ENCODE results near the gene SMCHD1. TPM values are rescaled to one million over a fixed set of nuclear protein-coding genes. Genes with fewer than 3 reads are reported as not detected.
A peak's percentile ranks its signal among the peaks of the same experiment; 100 is the strongest.
"Not testable (repeated sequence)": the region's sequence is repeated elsewhere in the genome, so short reads cannot be mapped to it uniquely, and the experiment has no call there.

The SMCHD1 gene
- total RNA-seq, 4 donors from 2014 or later, result 32.8 to 69.6 (median 33.8) TPM

DNA sequence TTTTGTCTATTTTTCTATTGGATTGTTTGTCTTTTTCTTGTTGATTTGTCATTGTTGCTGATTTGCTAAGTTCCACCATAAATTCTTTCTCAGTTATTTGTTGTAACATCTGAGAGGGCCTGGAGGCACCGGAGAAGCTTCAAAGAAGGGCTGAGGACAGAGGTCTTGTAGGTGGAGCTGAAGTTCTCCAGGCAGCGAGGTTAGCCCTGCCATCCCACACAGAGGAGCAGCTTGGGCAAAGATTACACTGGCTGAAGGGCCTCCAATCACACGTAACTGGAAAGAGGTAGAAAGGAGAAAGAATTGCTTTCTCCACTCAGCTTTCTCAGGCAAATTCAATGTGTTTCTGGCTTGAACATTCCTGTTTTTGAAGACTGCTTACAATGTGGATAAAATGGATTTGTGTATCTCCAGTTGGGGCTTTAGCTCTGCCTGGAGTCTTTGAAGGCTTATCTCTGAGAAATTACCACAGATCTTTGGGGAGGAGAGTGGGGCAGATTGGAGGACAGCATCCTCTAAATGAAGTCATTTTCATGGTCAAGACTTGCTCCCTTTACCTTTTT lies 170.2 kb downstream of the SMCHD1 start:
- Histone ChIP-seq H3K36me3 (no peaks in the 10 kb centered on the region), H3K27me3 (no peaks in the 10 kb centered on the region), H3K27ac (no peak overlapping the region), H3K4me3 (no peak overlapping the region), H3K4me1 (peaks cover 0 to 6% (median 0%) of the 10 kb centered on the region in 3 donors), H3K9me3 (no peaks in the 10 kb centered on the region)
- DNase-seq, result no peak
- intact Hi-C loops (cut with DNase I), result no loop called here
- 80 to 83% methylated on average over 1 to 3 of the region's 3 CpGs for WGBS, 2 donors
- no peak for TF ChIP-seq POLR2A (IDR thresholded peaks at IDR 0.05)
- TF ChIP-seq, protein P1, sequence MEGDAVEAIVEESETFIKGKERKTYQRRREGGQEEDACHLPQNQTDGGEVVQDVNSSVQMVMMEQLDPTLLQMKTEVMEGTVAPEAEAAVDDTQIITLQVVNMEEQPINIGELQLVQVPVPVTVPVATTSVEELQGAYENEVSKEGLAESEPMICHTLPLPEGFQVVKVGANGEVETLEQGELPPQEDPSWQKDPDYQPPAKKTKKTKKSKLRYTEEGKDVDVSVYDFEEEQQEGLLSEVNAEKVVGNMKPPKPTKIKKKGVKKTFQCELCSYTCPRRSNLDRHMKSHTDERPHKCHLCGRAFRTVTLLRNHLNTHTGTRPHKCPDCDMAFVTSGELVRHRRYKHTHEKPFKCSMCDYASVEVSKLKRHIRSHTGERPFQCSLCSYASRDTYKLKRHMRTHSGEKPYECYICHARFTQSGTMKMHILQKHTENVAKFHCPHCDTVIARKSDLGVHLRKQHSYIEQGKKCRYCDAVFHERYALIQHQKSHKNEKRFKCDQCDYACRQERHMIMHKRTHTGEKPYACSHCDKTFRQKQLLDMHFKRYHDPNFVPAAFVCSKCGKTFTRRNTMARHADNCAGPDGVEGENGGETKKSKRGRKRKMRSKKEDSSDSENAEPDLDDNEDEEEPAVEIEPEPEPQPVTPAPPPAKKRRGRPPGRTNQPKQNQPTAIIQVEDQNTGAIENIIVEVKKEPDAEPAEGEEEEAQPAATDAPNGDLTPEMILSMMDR (IDR thresholded peaks at IDR 0.05), result no peak

GRCh38 chr18:2826581-2826980 lies 171.1 kb downstream of the SMCHD1 start:
- WGBS, 2 donors, result 56 to 62% methylated on average over 10 of the region's 10 CpGs
- peak overlapping the region in 1 of 4 donors; percentile 47 for H3K27ac ChIP-seq
- no peak for DNase-seq

DNA sequence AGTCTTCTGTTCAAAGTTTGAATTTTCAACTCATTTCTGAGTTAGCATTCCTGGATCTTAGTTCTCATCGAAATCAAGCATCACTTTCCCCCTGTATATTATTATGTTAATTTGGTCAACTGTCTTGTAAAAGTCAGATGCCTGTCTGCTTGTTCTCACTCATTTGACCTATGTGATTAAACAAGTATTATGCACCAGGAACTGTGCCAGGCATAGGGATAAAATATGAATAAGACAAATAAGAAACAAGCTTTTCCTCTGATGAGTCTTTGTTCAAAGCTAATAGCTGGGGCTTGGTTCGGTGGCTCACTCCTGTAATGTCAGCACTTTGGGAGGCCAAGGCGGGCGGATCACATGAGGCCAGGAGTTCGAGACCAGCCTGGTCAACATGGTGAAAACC lies 171.5 kb downstream of the SMCHD1 start:
- intact Hi-C loops (cut with DNase I), result no loop called here
- Histone ChIP-seq H3K27ac (peak overlapping the region in 1 of 4 donors; percentile 47), H3K4me1 (peaks cover 0 to 6% (median 0%) of the 10 kb centered on the region in 3 donors), H3K9me3 (no peaks in the 10 kb centered on the region), H3K27me3 (no peaks in the 10 kb centered on the region), H3K4me3 (no peak overlapping the region), H3K36me3 (no peaks in the 10 kb centered on the region)
- 57 to 71% methylated on average over 4 to 5 of the region's 5 CpGs for WGBS, 2 donors
- DNase-seq, result no peak
- TF ChIP-seq, protein P1 (IDR thresholded peaks at IDR 0.05), result no peak
- TF ChIP-seq POLR2A (IDR thresholded peaks at IDR 0.05), result no peak

More at GRCh38 chr18:2826581-2826980, 171.1 kb downstream of the SMCHD1 start:
- no peaks in the 10 kb centered on the region for H3K36me3 ChIP-seq
- no peak overlapping the region for H3K4me3 ChIP-seq
- H3K4me1 ChIP-seq, result peaks cover 0 to 6% (median 0%) of the 10 kb centered on the region in 3 donors
- intact Hi-C loops (cut with DNase I), result no loop called here
- TF ChIP-seq, protein P1 (IDR thresholded peaks at IDR 0.05), result no peak
- no peak for TF ChIP-seq POLR2A (IDR thresholded peaks at IDR 0.05)
- H3K9me3 ChIP-seq, result no peaks in the 10 kb centered on the region
- no peaks in the 10 kb centered on the region for H3K27me3 ChIP-seq

GRCh38 chr18:2836118-2836517 lies 180.6 kb downstream of the SMCHD1 start:
- DNase-seq; H3K27ac ChIP-seq; H3K36me3 ChIP-seq; intact Hi-C loops (cut with DNase I); H3K27me3 ChIP-seq; H3K4me3 ChIP-seq; H3K4me1 ChIP-seq: not testable (repeated sequence)
- 81 to 94% methylated on average over 3 of the region's 3 CpGs for WGBS, 2 donors
- H3K9me3 ChIP-seq, result peaks cover 0 to 10% (median 0%) of the 10 kb centered on the region in 3 donors

- H3K27ac ChIP-seq; H3K4me1 ChIP-seq; DNase-seq; H3K4me3 ChIP-seq; intact Hi-C loops (cut with DNase I); H3K36me3 ChIP-seq: not testable (repeated sequence)
- Histone ChIP-seq H3K27me3 (peaks cover 0 to 11% (median 0%) of the 10 kb centered on the region in 4 donors), H3K9me3 (peaks cover 0 to 10% (median 0%) of the 10 kb centered on the region in 3 donors)
Measured at GRCh38 chr18:2837290-2837689, 181.8 kb downstream of the SMCHD1 start.

DNA sequence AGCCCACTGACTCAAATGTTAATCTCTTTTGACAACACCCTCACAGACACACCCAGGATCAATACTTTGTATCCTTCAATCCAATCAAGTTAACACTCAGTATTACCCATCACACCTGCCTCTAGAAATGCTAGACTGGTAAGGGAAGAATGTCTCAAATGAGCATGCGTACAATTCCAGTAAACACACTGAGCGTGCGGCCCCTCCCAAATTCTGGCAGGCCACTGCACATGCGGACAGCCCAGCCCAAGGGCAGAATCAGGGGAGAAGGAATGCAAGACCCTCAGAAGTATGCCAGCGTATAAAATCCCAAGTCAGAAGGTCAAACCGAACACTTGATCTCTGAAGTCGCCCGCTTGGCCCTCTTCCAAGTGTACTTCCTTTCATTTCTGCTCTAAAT lies 183.7 kb downstream of the SMCHD1 start:
- Histone ChIP-seq H3K27ac (no peak overlapping the region), H3K4me3 (no peak overlapping the region), H3K4me1 (no peaks in the 10 kb centered on the region), H3K36me3 (no peaks in the 10 kb centered on the region), H3K27me3 (peaks cover 0 to 25% (median 0%) of the 10 kb centered on the region in 4 donors), H3K9me3 (peaks cover 0 to 10% (median 0%) of the 10 kb centered on the region in 3 donors)
- TF ChIP-seq, protein P1 (IDR thresholded peaks at IDR 0.05), result no peak
- TF ChIP-seq POLR2A (IDR thresholded peaks at IDR 0.05), result no peak
- intact Hi-C loops (cut with DNase I), result no loop called here
- 80 to 89% methylated on average over 7 to 8 of the region's 8 CpGs for WGBS, 2 donors
- no peak for DNase-seq

Measured in esophagus squamous epithelium (tissue), 5 donors.